PFSK-1 (cell line): ENCODE results near the gene PNLIPRP1.

Experiments used
- FOXP2 ChIP-seq: optimal IDR thresholded peaks from 2 replicates; pipeline ENCODE3; 2011; ENCODE audit warnings: borderline replicate concordance, control low read depth, inconsistent platforms; ENCODE audit not compliant: insufficient read depth; ENCODE audit errors: extremely low read length, extremely low read depth
- POLR2AphosphoS5 ChIP-seq: IDR thresholded peaks from 2 replicates; pipeline ENCODE4 v1.6.1; 2012; ENCODE audit warnings: low read depth, mild to moderate bottlenecking, control low read depth, low read length, moderate library complexity
- SIN3A ChIP-seq: IDR thresholded peaks from 2 replicates; pipeline ENCODE4 v1.6.1; 2012; ENCODE audit warnings: mild to moderate bottlenecking, low read length, moderate library complexity, borderline replicate concordance; ENCODE audit not compliant: insufficient read depth
- TAF1 ChIP-seq: IDR thresholded peaks from 2 replicates; pipeline ENCODE4 v1.6.1; 2012; ENCODE audit warnings: low read length, control low read depth, borderline replicate concordance; ENCODE audit not compliant: insufficient read depth
- TF ChIP-seq, protein P1 (sequence below), 2 experiments: IDR thresholded peaks; 2 replicates each; pipeline versions ENCODE4 v1.6.1 to v1.8.0; 2011 to 2012; ENCODE audit warnings: low read depth in 2 of 2, low read length in 2 of 2, control low read depth in 1 of 2, inconsistent platforms in 1 of 2, mild to moderate bottlenecking in 1 of 2, moderate library complexity in 1 of 2; ENCODE audit not compliant: insufficient read depth in 1 of 2

Gene PNLIPRP1

GRCh38 chr10:116632596-116633215 lies 41.9 kb downstream of the PNLIPRP1 start:
- TF ChIP-seq FOXP2 (no peak), TAF1 (no peak)
- TF ChIP-seq, protein P1, sequence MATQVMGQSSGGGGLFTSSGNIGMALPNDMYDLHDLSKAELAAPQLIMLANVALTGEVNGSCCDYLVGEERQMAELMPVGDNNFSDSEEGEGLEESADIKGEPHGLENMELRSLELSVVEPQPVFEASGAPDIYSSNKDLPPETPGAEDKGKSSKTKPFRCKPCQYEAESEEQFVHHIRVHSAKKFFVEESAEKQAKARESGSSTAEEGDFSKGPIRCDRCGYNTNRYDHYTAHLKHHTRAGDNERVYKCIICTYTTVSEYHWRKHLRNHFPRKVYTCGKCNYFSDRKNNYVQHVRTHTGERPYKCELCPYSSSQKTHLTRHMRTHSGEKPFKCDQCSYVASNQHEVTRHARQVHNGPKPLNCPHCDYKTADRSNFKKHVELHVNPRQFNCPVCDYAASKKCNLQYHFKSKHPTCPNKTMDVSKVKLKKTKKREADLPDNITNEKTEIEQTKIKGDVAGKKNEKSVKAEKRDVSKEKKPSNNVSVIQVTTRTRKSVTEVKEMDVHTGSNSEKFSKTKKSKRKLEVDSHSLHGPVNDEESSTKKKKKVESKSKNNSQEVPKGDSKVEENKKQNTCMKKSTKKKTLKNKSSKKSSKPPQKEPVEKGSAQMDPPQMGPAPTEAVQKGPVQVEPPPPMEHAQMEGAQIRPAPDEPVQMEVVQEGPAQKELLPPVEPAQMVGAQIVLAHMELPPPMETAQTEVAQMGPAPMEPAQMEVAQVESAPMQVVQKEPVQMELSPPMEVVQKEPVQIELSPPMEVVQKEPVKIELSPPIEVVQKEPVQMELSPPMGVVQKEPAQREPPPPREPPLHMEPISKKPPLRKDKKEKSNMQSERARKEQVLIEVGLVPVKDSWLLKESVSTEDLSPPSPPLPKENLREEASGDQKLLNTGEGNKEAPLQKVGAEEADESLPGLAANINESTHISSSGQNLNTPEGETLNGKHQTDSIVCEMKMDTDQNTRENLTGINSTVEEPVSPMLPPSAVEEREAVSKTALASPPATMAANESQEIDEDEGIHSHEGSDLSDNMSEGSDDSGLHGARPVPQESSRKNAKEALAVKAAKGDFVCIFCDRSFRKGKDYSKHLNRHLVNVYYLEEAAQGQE (IDR thresholded peaks at IDR 0.05; ENCODE audit: insufficient read depth in 1 of 2, low read depth in 2 of 2, low read length in 2 of 2): no peak

- TF ChIP-seq TAF1 (no peak), POLR2AphosphoS5 (no peak), SIN3A (no peak), FOXP2 (no peak)
- TF ChIP-seq, protein P1 (IDR thresholded peaks at IDR 0.05; ENCODE audit: insufficient read depth in 1 of 2, low read depth in 2 of 2, low read length in 2 of 2): no peak
Measured at GRCh38 chr10:116633216-116633600, 42.4 kb downstream of the PNLIPRP1 start.

DNA sequence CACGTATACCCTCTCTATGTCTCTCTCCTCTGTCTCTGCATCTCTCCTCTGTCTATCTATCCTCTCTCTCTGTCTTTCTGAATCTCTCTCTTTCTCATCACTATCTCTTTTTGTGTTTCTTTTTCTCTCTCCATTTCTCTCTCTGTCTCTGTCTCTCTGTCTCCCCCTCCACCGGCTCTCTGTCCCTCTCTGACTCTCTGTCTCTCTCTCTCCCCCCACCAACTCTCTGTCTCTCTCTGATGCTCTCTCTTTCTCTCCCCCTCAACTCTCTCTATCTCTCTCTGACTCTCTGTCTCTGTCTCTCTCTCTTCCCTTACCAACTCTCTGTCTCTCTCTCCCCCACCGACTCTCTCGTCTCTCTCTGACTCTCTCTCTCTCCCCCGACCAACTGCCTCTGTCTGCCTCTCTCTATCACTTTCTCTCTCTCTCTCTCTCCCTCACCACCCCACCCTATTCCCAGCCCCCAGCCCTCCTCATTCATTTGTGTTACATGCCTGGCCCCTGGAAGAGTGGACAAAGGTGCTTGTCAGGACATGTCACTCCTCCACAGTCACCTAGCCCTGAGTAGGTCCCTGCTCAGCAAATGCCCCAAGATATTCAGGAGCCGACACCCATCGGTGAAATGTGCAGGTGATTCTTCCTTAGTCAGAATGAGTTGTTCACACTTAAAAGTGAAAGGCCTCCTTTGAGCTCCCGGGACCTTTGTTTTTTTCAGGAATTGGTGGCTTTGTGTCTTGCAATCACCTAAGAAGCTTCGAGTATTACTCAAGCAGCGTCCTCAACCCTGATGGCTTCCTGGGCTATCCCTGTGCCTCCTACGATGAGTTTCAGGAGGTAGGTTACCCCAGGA lies 43.6 kb downstream of the PNLIPRP1 start:
- TF ChIP-seq POLR2AphosphoS5 (no peak), SIN3A (no peak), FOXP2 (no peak), TAF1 (no peak)
- TF ChIP-seq, protein P1 (IDR thresholded peaks at IDR 0.05; ENCODE audit: insufficient read depth in 1 of 2, low read depth in 2 of 2, low read length in 2 of 2): no peak

- TF ChIP-seq FOXP2: no peak
- TF ChIP-seq TAF1: no peak
- TF ChIP-seq, protein P1 (IDR thresholded peaks at IDR 0.05; ENCODE audit: insufficient read depth in 1 of 2, low read depth in 2 of 2, low read length in 2 of 2): no peak
- TF ChIP-seq SIN3A: no peak
Measured at GRCh38 chr10:116636385-116636784, 45.6 kb downstream of the PNLIPRP1 start.
